Astrocyte (in vitro differentiated cells and primary cell): ENCODE measurements around the gene KCNH8. TPM values are rescaled to one million over a fixed set of nuclear protein-coding genes. Genes with fewer than 3 reads are reported as not detected.

Source experiments
- DNase-seq: peaks from one replicate; pipeline ENCODE4 v3.0.0-alpha.2; 2010; ENCODE audit warnings: low read depth
- FAIRE-seq: peaks from 2 replicates; lab custom pipeline; 2011; peaks lifted over from hg19 to GRCh38; lab: Jason Lieb, UNC
- H2AFZ ChIP-seq: 2 replicates; pipeline ENCODE4 v1.6.0; 2012; ENCODE audit warnings: low read depth, low read length, inconsistent platforms
- H3K27ac ChIP-seq: 2 replicates; pipeline ENCODE4 v1.5.1; 2011; ENCODE audit warnings: low read depth, low read length, inconsistent platforms
- H3K27me3 ChIP-seq: 2 replicates; pipeline ENCODE4 v1.6.0; 2011; ENCODE audit warnings: low read length, inconsistent platforms; ENCODE audit not compliant: insufficient read depth
- H3K36me3 ChIP-seq: 2 replicates; pipeline ENCODE4 v1.5.1; 2011; ENCODE audit warnings: low read length, inconsistent platforms; ENCODE audit not compliant: insufficient read depth
- H3K4me1 ChIP-seq: 2 replicates; pipeline ENCODE4 v1.5.1; 2011; ENCODE audit warnings: low read length, inconsistent platforms; ENCODE audit not compliant: insufficient read depth
- H3K4me2 ChIP-seq: 2 replicates; pipeline ENCODE4 v1.6.0; 2012; ENCODE audit warnings: low read length, inconsistent platforms
- H3K4me3 ChIP-seq: 2 replicates; pipeline ENCODE4 v1.5.1; 2011; ENCODE audit warnings: low read depth, mild to moderate bottlenecking, low read length, inconsistent platforms; ENCODE audit not compliant: insufficient read depth
- H3K79me2 ChIP-seq: 2 replicates; pipeline ENCODE4 v1.6.0; 2012; ENCODE audit warnings: mild to moderate bottlenecking, low read length, inconsistent platforms; ENCODE audit not compliant: insufficient read depth
- H3K9ac ChIP-seq: 2 replicates; pipeline ENCODE4 v1.6.0; 2012; ENCODE audit warnings: mild to moderate bottlenecking, low read length, inconsistent platforms
- H3K9me3 ChIP-seq: 2 replicates; pipeline ENCODE4 v1.5.1; 2012; ENCODE audit warnings: low read depth, mild to moderate bottlenecking, low read length, inconsistent platforms; ENCODE audit not compliant: insufficient read depth
- H4K20me1 ChIP-seq: 2 replicates; pipeline ENCODE4 v1.6.0; 2012; ENCODE audit warnings: low read length, inconsistent platforms; ENCODE audit not compliant: insufficient read depth
- H3K27ac Mint-ChIP-seq: one replicate; pipeline ENCODE4 v1.8.0; 2021; ENCODE audit warnings: mild to moderate bottlenecking, mixed read lengths; ENCODE audit not compliant: unreplicated experiment
- H3K27me3 Mint-ChIP-seq: one replicate; pipeline ENCODE4 v1.8.0; 2021; ENCODE audit warnings: low read depth, mixed read lengths; ENCODE audit not compliant: unreplicated experiment
- H3K36me3 Mint-ChIP-seq: one replicate; pipeline ENCODE4 v1.8.0; 2021; ENCODE audit warnings: low read depth, mixed read lengths; ENCODE audit not compliant: unreplicated experiment
- H3K4me1 Mint-ChIP-seq: one replicate; pipeline ENCODE4 v1.8.0; 2021; ENCODE audit warnings: low read depth, mixed read lengths; ENCODE audit not compliant: unreplicated experiment
- H3K4me3 Mint-ChIP-seq: one replicate; pipeline ENCODE4 v1.8.0; 2021; ENCODE audit warnings: mild to moderate bottlenecking, moderate library complexity, mixed read lengths; ENCODE audit not compliant: unreplicated experiment
- H3K9me3 Mint-ChIP-seq: one replicate; pipeline ENCODE4 v1.8.0; 2021; ENCODE audit warnings: mild to moderate bottlenecking, mixed read lengths; ENCODE audit not compliant: unreplicated experiment
- EZH2 ChIP-seq: IDR thresholded peaks from 2 replicates; pipeline ENCODE4 v1.6.1; 2012; ENCODE audit warnings: mild to moderate bottlenecking, low read length, inconsistent platforms; ENCODE audit not compliant: insufficient read depth
- total RNA-seq: library from RNA; stranded (reverse); gene quantifications from 2 replicates; pipeline ENCODE4 v1.2.1, GENCODE V29; 2021
- TF ChIP-seq, protein P1 (sequence below): IDR thresholded peaks from 2 replicates; pipeline ENCODE4 v1.5.1; 2011; ENCODE audit warnings: low read depth, mild to moderate bottlenecking, inconsistent platforms, low read length, moderate library complexity; ENCODE audit not compliant: insufficient read depth

Gene KCNH8
- total RNA-seq, 1 donor from 2014 or later: 0.45 TPM

DNA sequence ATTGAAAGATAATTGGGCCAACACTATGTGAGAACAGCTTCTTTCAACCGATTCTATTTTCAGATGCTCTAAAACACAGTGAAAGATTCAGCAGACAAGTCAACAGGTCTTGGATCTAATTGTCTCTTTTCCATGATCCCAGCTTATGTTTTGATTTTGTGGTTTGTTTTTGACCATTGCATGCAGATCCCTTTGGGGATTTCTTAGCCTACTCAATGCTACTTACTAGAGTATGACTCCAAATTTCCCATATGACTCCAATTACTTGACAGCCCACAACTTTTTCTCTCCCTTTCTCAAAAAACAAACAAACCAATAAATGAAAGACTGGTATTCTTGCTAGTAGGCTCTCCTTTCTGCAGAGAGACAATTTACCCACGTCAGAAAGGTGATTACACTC lies 67.1 kb downstream of the KCNH8 start:
- H3K27me3 ChIP-seq: no peaks in the 10 kb centered on the region
- TF ChIP-seq EZH2: no peak
- TF ChIP-seq, protein P1, sequence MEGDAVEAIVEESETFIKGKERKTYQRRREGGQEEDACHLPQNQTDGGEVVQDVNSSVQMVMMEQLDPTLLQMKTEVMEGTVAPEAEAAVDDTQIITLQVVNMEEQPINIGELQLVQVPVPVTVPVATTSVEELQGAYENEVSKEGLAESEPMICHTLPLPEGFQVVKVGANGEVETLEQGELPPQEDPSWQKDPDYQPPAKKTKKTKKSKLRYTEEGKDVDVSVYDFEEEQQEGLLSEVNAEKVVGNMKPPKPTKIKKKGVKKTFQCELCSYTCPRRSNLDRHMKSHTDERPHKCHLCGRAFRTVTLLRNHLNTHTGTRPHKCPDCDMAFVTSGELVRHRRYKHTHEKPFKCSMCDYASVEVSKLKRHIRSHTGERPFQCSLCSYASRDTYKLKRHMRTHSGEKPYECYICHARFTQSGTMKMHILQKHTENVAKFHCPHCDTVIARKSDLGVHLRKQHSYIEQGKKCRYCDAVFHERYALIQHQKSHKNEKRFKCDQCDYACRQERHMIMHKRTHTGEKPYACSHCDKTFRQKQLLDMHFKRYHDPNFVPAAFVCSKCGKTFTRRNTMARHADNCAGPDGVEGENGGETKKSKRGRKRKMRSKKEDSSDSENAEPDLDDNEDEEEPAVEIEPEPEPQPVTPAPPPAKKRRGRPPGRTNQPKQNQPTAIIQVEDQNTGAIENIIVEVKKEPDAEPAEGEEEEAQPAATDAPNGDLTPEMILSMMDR: no peak
- no peak overlapping the region for H3K27ac Mint-ChIP-seq
- no peak overlapping the region for H3K27ac ChIP-seq
- H3K4me1 ChIP-seq: no peaks in the 10 kb centered on the region
- DNase-seq (no peak), FAIRE-seq (no peak)
- H3K4me1 Mint-ChIP-seq: no peaks in the 10 kb centered on the region
- H3K4me3 ChIP-seq: no peak overlapping the region
- no peaks in the 10 kb centered on the region for H3K9me3 Mint-ChIP-seq
- no peaks in the 10 kb centered on the region for H3K27me3 Mint-ChIP-seq
- no peaks in the 10 kb centered on the region for H3K79me2 ChIP-seq
- no peaks in the 10 kb centered on the region for H3K36me3 Mint-ChIP-seq
- H3K9ac ChIP-seq: no peak overlapping the region
- no peak overlapping the region for H3K4me2 ChIP-seq
- no peaks in the 10 kb centered on the region for H3K36me3 ChIP-seq
- H4K20me1 ChIP-seq: no peaks in the 10 kb centered on the region
- no peaks in the 10 kb centered on the region for H3K9me3 ChIP-seq
- H3K4me3 Mint-ChIP-seq: no peak overlapping the region
- no peak overlapping the region for H2AFZ ChIP-seq

DNA sequence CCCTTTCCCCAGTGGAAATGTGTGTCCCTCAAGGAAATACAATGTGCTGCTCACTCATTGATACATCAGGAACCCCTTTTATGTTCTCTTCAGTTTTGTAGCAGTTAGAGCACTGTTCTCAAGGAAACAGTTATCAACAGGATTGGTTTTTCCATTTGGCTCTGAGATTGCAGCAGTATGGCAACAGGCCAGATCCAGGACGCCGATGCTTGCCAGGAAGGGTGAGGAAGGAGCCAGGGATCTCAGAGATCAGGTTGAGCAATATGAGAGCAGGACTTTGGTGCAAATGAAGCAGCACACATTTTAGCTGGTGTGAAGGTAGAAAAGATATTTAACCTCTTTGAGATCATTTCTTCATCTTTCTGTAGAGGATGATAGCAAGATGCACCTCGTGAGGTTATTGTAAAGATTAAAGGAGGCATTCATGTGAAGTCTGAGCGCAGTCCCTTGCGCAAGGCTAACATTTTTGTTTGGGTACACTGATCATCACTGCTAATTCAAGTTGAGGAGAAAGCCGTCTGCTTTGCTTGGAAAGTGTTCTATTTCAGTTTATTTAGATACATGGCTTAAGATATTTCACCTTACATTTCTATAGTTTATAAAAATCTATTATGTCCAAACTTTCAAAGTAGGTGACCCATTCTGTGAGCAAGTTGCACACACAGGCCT lies 68.5 kb downstream of the KCNH8 start:
- H3K27me3 ChIP-seq: no peaks in the 10 kb centered on the region
- H3K9ac ChIP-seq: no peak overlapping the region
- no peak overlapping the region for H3K27ac Mint-ChIP-seq
- no peaks in the 10 kb centered on the region for H3K36me3 ChIP-seq
- no peak overlapping the region for H3K4me2 ChIP-seq
- TF ChIP-seq, protein P1: no peak
- no peak for TF ChIP-seq EZH2
- no peak overlapping the region for H3K4me3 Mint-ChIP-seq
- no peaks in the 10 kb centered on the region for H3K4me1 Mint-ChIP-seq
- H3K27ac ChIP-seq: no peak overlapping the region
- DNase-seq (no peak), FAIRE-seq (no peak)
- no peaks in the 10 kb centered on the region for H3K79me2 ChIP-seq
- H3K27me3 Mint-ChIP-seq: no peaks in the 10 kb centered on the region
- no peaks in the 10 kb centered on the region for H3K9me3 Mint-ChIP-seq
- no peaks in the 10 kb centered on the region for H3K9me3 ChIP-seq
- H2AFZ ChIP-seq: no peak overlapping the region
- H3K4me1 ChIP-seq: no peaks in the 10 kb centered on the region
- no peaks in the 10 kb centered on the region for H3K36me3 Mint-ChIP-seq
- H3K4me3 ChIP-seq: no peak overlapping the region
- H4K20me1 ChIP-seq: no peaks in the 10 kb centered on the region

DNA sequence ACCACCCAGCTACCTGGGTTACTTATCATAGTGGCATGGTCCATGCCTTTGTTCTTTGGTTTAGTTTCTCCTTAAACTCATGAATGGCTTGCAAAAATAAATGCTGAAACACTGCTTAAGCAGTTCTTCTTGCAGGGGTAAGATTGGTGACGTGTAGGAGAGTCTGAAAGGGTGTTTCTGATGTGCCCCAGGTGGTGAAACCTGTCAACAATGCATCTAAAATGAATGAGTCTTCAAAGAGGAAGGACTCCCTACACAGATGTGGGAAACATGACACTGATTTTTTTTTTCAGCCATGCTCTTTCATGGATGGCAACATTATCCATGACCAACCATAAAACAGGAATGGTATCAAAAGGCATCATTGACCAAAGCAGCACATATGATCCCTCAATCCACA lies 72.0 kb downstream of the KCNH8 start:
- H3K4me3 Mint-ChIP-seq: no peak overlapping the region
- TF ChIP-seq, protein P1: no peak
- TF ChIP-seq EZH2: no peak
- no peak overlapping the region for H3K4me3 ChIP-seq
- FAIRE-seq (no peak), DNase-seq (no peak)
- H4K20me1 ChIP-seq: no peaks in the 10 kb centered on the region
- H3K27me3 ChIP-seq: no peaks in the 10 kb centered on the region
- H3K36me3 ChIP-seq: no peaks in the 10 kb centered on the region
- no peaks in the 10 kb centered on the region for H3K4me1 ChIP-seq
- no peak overlapping the region for H2AFZ ChIP-seq
- no peaks in the 10 kb centered on the region for H3K36me3 Mint-ChIP-seq
- H3K27ac ChIP-seq: no peak overlapping the region
- no peak overlapping the region for H3K4me2 ChIP-seq
- H3K9me3 ChIP-seq: no peaks in the 10 kb centered on the region
- H3K4me1 Mint-ChIP-seq: no peaks in the 10 kb centered on the region
- H3K9me3 Mint-ChIP-seq: no peaks in the 10 kb centered on the region
- H3K27ac Mint-ChIP-seq: no peak overlapping the region
- H3K79me2 ChIP-seq: no peaks in the 10 kb centered on the region
- no peaks in the 10 kb centered on the region for H3K27me3 Mint-ChIP-seq
- H3K9ac ChIP-seq: no peak overlapping the region
